Limb (tissue), 2 donors: Measurements from ENCODE around the gene OR6M1.

Experiments used
- DNase-seq, 2 donors: peaks; one replicate each; pipeline ENCODE4 v3.0.0-alpha.2; 2016; ENCODE audit errors: extremely low spot score in 2 of 2

Gene OR6M1

GRCh38 chr11:123775715-123776549 lies 30.2 kb downstream of the OR6M1 start:
- DNase-seq = no peak

- DNase-seq = no peak
These were observed 30.9 kb downstream of the OR6M1 start for GRCh38 chr11:123775289-123775688.

- DNase-seq = no peak
These were observed 32.2 kb downstream of the OR6M1 start for GRCh38 chr11:123773959-123774358.

GRCh38 chr11:123773026-123773425 lies 33.1 kb downstream of the OR6M1 start:
- no peak for DNase-seq

GRCh38 chr11:123771664-123772063 lies 34.5 kb downstream of the OR6M1 start:
- DNase-seq = no peak

- DNase-seq = no peak
These were observed 35.4 kb downstream of the OR6M1 start for GRCh38 chr11:123770712-123771111.

- DNase-seq = no peak
These were observed 40.5 kb downstream of the OR6M1 start for GRCh38 chr11:123765601-123766000.

GRCh38 chr11:123762422-123762821 lies 43.7 kb downstream of the OR6M1 start:
- no peak for DNase-seq

GRCh38 chr11:123760894-123761293 lies 45.3 kb downstream of the OR6M1 start:
- DNase-seq = no peak

- no peak for DNase-seq
These were observed 48.2 kb downstream of the OR6M1 start for GRCh38 chr11:123757976-123758375.

- no peak for DNase-seq
These were observed 50.3 kb downstream of the OR6M1 start for GRCh38 chr11:123755813-123756212.
